ENCODE results near the gene PID1.

DNA sequence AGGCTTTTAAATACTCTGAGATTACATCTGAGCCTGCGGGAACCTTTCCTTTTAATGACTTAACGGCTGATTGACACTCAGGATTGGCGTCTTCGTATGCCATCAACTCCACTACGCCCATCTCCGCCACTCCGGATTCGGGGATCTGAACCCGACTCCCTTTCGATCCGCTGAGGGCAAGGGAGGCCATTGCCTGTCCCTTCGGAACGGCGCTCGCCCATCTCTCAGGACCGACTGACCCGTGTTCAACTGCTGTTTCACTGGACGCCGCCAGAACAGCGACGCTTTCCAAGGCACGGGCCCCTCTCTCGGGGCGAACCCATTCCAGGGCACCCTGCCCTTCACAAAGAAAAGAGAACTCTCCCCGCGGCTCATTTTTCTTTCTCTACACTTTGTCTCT lies 90.4 kb downstream of the PID1 start:
- TF ChIP-seq CTCF (IDR thresholded peaks at IDR 0.05) (no peak), POLR2A (IDR thresholded peaks at IDR 0.05) (no peak)

Measured in lower leg skin (tissue), 3 donors.